Fibroblast of the aortic adventitia (primary cell): ENCODE data around the gene MLXIPL. TPM values are rescaled to one million over a fixed set of nuclear protein-coding genes. Genes with fewer than 3 reads are reported as not detected.

Experiments
- DNase-seq: peaks from one replicate; pipeline ENCODE4 v3.0.0-alpha.2; 2010; ENCODE audit warnings: low read depth
- H3K4me3 ChIP-seq: 2 replicates; pipeline ENCODE4 v1.5.1; 2011; ENCODE audit warnings: low read depth, mild to moderate bottlenecking, control low read depth, low read length, moderate library complexity
- CTCF ChIP-seq: IDR thresholded peaks from 2 replicates; pipeline ENCODE4 v1.5.1; 2011; ENCODE audit warnings: mild to moderate bottlenecking, low read length, control low read depth, inconsistent platforms; ENCODE audit not compliant: insufficient read depth
- total RNA-seq: library from RNA; depleted of rRNA; stranded (reverse); fragments of >200 nt; gene quantifications from 2 replicates; pipeline ENCODE4 v1.2.3, GENCODE V29; 2012; ENCODE audit warnings: low replicate concordance

Gene MLXIPL
- 0.72 and 2.0 TPM in 2 replicates for total RNA-seq

DNA sequence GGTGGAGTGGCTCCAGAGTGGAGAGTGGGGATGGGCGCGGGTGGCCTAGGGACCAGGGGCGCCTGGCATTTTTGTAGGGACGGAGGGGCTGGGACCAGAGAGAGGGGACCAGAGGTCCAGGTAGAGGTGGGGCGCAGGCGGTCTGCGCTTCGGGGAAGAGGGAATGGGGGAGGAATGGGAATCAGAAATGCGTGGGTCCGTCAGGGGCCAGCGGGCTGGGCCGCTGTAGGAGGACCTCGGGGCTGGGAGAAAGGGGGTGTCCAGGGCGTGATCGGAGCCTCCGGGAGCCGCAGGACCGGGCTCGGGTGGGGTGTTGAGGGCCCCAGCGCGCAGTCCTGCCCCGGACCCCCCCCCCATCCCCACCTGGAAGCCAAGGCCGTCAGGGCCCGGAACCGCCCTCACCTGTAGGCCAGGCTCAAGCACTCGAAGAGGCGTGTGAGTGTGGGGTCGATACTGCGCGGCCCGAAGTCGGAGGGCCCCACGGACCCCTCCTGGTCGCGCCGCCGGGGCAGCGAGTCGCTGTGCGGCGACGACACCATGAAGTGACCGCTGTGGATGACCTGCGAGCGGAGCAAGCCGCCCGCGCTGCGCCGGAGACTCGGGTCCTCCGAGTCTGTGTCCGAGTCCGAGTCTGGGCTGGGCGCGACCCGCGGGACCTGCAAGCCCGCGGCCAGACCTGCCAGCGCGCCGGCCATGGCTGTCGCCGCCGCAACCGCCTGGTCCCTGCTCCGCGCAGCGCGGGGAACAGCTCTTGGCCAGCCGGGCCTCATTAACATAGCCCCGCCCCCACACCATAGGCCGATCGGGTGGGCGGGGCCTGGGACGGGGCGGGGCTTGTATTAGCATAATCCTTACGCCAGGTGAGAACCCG, at the start of gene MLXIPL:
TSS of gene MLXIPL (minus strand) at position 725 of the 871 bp plus-strand sequence. CDS start at position 695, 30 bp downstream.
- no peak for DNase-seq
- no peak for TF ChIP-seq CTCF
- peak within 1 kb of the TSS; percentile 45 for H3K4me3 ChIP-seq

DNA sequence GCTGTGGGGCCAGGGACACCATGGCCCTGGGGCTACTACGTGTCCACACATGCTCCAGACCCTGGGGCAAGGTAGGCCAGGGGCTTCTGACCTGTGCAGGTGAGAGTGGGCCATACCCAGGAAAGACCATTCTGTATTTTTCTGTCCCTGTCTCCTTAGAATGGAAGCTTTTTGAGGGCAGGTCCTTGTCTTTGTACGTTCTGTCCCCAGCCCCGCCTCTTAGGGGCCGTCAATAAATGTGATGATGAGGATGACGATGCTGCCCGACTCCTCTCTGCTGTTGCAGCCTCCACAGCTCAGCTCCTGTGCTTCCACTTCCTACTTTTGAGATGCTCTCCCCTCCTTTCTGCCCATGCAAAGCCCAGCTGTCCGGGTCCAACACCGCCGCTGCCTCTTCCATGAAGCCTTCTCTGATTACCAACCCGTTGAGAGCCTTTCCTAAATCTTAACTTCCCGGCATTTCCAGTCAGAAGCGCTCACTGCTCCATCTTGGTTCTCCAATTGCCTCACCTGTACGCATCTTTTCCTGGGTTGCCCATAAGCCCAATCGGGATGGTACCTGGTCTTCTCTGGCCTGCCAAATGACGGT, 47.6 kb upstream of the MLXIPL start:
- no peak for DNase-seq
- no peak for TF ChIP-seq CTCF
- no peak overlapping the region for H3K4me3 ChIP-seq

GRCh38 chr7:73671322-73671661, 47.0 kb upstream of the MLXIPL start:
- no peak for TF ChIP-seq CTCF
- no peak for DNase-seq

DNA sequence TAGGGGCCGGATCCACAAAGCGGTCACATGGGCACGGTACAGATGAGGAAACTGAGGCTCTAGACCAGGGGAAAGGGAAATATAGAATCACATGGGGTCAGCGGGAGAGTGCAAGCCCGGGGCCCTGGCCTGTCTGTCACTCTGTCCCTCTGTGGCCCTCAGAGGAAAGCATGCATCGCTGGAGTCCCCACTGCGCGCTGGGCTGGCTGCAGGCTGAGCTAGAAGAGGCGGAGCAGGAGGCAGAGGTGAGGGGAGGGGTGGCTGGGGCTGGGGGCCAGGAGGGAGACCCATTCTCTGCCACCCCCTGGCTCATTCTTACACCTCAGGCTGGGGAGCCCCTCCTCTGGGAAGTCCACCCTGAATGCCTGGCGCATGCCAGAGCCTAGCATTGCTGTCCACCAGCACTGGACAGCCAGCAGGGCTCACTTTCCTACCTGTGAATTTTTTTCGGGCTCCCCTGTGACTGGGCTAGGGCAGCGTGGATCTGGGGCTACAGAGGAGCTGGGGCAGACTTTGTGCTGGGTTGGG, 45.6 kb upstream of the MLXIPL start:
- DNase-seq: no peak
- no peak overlapping the region for H3K4me3 ChIP-seq
- no peak for TF ChIP-seq CTCF

More at GRCh38 chr7:73671322-73671661, 47.0 kb upstream of the MLXIPL start:
- H3K4me3 ChIP-seq: no peak overlapping the region

DNA sequence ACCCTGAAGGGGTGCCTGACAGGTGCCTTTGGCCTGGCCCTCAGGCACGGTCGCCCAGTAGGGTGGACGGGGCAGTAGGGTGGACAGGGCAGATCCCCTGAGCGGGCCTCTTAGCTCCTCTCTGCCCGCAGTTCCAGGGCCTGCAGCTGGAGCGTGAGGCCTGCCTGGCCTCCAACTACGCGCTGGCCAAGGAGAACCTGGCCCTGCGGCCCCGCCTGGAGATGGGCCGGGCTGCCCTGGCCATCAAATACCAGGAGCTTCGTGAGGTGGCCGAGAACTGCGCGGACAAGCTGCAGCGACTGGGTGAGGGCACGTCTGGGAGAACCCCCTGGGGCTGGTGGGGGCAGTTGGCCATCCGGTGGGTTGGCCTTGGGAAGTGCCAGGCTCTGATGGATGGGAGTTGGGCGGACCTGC, 45.0 kb upstream of the MLXIPL start:
- no peak for TF ChIP-seq CTCF
- H3K4me3 ChIP-seq: peak overlapping the region; percentile 17
- no peak for DNase-seq

GRCh38 chr7:73668886-73669230, 44.5 kb upstream of the MLXIPL start:
- peak overlapping the region; percentile 77 for H3K4me3 ChIP-seq
- no peak for DNase-seq
- TF ChIP-seq CTCF: no peak
